Measurements from ENCODE around the gene PTPRD. TPM values are rescaled to one million over a fixed set of nuclear protein-coding genes. Genes with fewer than 3 reads are reported as not detected.

The PTPRD gene
- total RNA-seq, 2 donors from 2014 or later, result 12.1 to 13.4 TPM

DNA sequence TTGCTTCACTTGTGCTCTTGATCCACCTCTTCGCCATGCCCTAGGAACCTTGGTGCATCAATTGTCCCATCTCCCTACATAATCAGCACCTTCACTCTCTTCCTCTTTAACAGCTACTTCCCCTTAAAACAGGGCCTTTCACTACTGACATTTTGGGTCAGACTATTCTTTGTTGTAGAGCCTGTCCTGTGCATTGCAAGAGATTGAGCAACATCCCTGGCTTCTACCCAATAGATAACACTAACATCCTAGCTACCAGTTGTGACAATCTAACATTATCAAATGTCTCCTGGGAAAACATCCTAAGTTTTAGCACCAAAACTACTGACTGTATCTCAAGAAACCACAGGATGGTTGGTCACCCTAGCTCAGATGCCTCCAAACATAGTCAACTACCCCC lies 1958.9 kb downstream of the PTPRD start:
- ATAC-seq (no peak), DNase-seq (no peak)
- intact Hi-C loops (cut with DNase I), result no loop called here

DNA sequence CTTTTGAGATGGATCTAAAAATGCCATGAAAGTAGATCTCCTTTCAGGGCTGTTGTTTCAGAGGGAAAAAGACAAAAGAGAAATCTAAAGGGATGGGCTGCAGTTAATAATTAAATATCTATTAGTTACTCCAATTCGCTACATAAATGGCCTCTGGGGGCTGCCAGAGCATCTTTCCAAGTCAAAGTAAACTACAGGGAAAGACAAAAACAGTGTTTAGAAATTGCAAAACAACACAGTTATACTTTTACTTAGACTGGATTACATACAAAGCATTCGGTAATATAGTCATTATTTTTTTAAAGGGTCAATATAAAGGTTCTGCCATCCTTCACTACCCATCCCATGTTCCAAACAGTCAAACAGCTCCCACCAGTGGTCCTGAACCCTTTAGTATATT lies 1959.7 kb downstream of the PTPRD start:
- no peak for ATAC-seq

GRCh38 chr9:8652255-8652654 lies 1960.5 kb downstream of the PTPRD start:
- intact Hi-C loops (cut with DNase I), result no loop called here
- peak in 1 of 2 donors; percentile 55 for ATAC-seq
- no peak for DNase-seq

More for the DNA sequence above, 1959.7 kb downstream of the PTPRD start:
- DNase-seq, result no peak
- intact Hi-C loops (cut with DNase I), result no loop called here

DNA sequence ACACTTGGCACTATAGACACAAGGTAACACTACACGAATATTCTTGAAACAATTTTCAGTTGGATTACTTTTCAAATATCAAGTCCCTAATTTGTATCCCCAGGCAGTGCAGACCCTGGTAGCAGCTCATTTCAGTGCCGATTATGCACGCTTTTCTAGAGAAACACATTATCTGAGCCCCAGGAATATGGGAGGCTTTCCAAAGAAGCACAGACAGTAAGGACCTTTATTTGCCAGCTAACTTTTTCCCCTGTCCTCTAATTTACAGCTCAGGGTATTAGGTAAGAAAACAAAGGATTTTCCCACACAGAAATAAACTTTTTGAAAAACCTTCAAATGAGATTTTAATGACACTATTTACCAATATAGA lies 1961.0 kb downstream of the PTPRD start:
- intact Hi-C loops (cut with DNase I), result no loop called here
- DNase-seq (no peak), ATAC-seq (no peak)

- DNase-seq, result no peak
- ATAC-seq, result no peak
- intact Hi-C loops (cut with DNase I), result no loop called here
Measured at GRCh38 chr9:8651070-8651845, 1961.5 kb downstream of the PTPRD start.

DNA sequence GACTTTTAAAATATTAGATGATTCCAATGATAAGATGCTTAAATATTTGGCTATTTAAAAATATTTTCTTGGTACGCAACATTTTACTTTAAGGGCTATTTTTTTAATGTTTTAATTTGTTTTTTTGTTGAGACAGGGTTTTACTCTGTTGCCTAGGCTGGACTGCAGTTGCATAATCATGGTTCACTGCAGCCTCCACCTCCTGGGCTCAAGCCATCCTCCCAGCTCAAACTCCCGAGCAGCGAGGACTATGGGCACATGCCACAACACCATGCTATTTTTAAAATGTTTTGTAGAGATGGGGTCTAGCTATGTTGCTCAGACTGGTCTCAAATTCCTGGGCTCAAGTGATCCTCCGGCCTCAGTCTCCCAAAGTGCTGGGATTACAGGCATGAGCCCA lies 1963.0 kb downstream of the PTPRD start:
- no peak for ATAC-seq
- intact Hi-C loops (cut with DNase I), result no loop called here
- no peak for DNase-seq

GRCh38 chr9:8649160-8649559 lies 1963.6 kb downstream of the PTPRD start:
- intact Hi-C loops (cut with DNase I), result no loop called here
- DNase-seq, result no peak
- no peak for ATAC-seq

GRCh38 chr9:8648271-8648845 lies 1964.4 kb downstream of the PTPRD start:
- ATAC-seq (no peak), DNase-seq (no peak)
- intact Hi-C loops (cut with DNase I), result no loop called here

GRCh38 chr9:8647824-8648223 lies 1965.0 kb downstream of the PTPRD start:
- intact Hi-C loops (cut with DNase I), result no loop called here
- no peak for ATAC-seq
- DNase-seq, result no peak

- intact Hi-C loops (cut with DNase I), result no loop called here
- DNase-seq (no peak), ATAC-seq (no peak)
Measured at GRCh38 chr9:8644571-8644970, 1968.2 kb downstream of the PTPRD start.

DNA sequence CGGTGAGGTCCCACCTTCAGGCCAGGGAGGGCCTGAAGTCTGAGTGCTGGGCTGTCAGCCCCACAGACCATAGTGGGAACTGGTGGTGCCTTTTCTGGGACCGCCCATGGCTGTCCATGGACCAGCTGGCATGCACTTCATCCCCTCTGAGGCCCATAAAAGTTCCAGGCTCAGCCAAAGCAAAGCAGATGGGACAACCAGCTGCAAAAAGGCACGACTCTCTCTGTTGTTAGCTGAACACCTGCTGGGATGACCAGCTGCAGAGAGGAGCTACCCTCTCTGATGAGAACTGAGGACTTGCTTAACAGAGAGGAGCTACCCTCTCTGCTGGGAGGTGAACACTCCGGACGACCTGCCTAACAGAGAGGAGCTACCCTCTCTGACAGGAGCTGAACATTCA lies 1968.9 kb downstream of the PTPRD start:
- no peak for DNase-seq
- intact Hi-C loops (cut with DNase I), result no loop called here
- no peak for ATAC-seq

DNA sequence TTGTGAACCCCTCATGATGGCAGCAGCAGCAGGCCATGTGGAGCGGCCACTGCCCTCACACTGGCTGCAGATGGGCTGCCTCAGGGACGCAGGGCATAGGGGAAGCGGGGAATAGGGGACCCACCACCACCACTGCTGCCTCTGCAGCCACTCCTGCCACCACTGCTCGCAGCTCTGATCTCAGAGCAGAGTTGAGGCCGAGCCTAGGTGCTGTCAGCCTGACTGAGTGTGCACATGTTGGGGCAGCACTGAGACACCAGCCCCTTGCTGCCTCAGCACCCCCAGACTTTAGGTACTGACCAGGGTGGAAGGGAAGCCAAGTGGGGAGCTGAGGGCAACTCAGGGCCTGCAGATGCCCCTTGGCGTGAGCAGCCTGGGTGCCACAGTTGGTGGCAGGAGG lies 1969.3 kb downstream of the PTPRD start:
- intact Hi-C loops (cut with DNase I), result no loop called here
- no peak for ATAC-seq

GRCh38 chr9:8640761-8641160 lies 1972.0 kb downstream of the PTPRD start:
- no peak for DNase-seq
- ATAC-seq, result no peak
- intact Hi-C loops (cut with DNase I), result no loop called here

More for the DNA sequence above, 1969.3 kb downstream of the PTPRD start:
- no peak for DNase-seq

DNA sequence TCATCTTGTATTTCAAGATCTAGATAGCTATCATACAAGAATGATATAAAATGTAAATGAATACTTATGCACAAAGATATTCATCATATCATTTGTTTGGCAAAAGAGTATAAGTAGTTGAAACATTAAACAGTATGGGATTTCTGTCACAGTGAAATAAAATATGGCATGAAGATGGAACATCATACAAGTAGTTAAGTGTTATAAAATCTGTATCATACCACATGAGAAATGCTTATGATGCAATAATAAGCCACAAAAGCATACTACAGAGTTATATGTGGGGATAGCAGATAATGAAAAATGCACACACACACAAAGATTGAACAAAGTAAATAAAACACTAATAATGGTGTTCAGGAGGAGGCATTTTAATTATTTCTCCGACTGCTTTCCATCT lies 1975.2 kb downstream of the PTPRD start:
- ATAC-seq (no peak), DNase-seq (no peak)
- intact Hi-C loops (cut with DNase I), result no loop called here

DNA sequence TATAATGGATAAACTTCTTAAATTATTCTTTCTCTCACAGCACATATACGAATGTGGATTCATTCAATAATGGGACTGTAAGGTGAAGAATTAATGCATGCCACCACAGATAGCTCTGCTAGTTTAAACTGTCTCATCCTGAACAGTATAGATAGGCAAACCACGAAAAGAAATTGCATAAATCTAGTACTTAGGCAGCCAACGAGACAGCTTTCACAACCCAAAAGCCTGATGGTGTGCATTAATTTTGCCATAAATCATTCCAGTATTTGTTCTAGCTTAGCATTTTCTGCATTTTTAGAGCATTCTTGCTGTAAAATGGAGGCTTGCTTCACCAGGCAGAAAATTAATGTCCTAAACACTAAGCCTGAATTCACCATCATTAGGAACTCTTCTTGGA lies 1979.0 kb downstream of the PTPRD start:
- DNase-seq, result no peak
- ATAC-seq, result no peak
- intact Hi-C loops (cut with DNase I), result no loop called here

GRCh38 chr9:8632493-8632892 lies 1980.3 kb downstream of the PTPRD start:
- ATAC-seq (no peak), DNase-seq (no peak)
- intact Hi-C loops (cut with DNase I), result no loop called here

DNA sequence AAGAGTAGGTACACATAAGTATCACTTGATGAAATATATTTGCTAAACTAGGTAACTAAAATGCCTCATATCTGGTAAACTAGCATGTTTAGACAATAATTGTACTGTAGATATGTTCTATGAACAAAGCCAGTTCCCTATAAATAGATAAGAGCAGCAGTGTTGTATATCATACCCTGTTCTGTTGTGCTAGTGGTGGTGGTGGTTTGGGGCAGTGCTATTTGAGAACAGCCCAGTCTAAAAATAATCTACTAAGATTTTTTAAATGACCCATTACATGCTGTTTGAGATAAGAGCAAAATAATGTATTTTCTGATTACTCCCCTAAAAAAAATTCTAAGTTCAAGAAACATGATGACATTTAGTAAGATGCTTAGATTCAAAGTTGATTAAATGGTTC lies 1984.0 kb downstream of the PTPRD start:
- intact Hi-C loops (cut with DNase I), result no loop called here
- no peak for ATAC-seq

GRCh38 chr9:8627976-8628679 lies 1984.7 kb downstream of the PTPRD start:
- ATAC-seq (no peak), DNase-seq (no peak)
- intact Hi-C loops (cut with DNase I), result no loop called here

More for the DNA sequence above, 1984.0 kb downstream of the PTPRD start:
- DNase-seq, result no peak

DNA sequence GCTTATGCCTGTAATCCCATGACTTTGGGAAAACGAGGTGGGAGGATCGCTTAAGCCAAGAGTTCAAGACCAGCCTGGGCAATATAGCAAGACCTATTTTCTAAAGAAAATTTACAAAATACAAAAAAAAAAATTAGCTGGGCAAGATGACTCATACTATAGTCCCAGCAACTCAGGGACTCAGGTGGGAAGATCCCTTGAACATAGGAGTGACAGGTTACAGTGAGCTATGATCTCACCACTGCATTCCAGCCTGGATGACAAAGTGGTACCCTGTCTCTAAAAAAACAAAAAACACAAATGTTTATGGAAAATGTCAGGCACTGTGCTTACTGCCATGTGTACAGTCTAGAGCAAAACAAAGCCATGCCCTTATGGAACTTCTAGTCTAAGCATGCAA lies 1989.9 kb downstream of the PTPRD start:
- DNase-seq (no peak), ATAC-seq (no peak)
- intact Hi-C loops (cut with DNase I), result no loop called here

GRCh38 chr9:8622222-8622802 lies 1990.5 kb downstream of the PTPRD start:
- ATAC-seq, result no peak
- intact Hi-C loops (cut with DNase I), result no loop called here
- no peak for DNase-seq
